Endothelial cell of umbilical vein (primary cell): ENCODE data around the gene GALNT17. TPM values are rescaled to one million over a fixed set of nuclear protein-coding genes. Genes with fewer than 3 reads are reported as not detected.

Experiments used
- BruUV-seq: library from RNA; stranded (reverse); fragments of 400-500 nt; replicated peaks from 2 replicates; lab custom pipeline; 2021; lab: Mats Ljungman, UMichigan
- CTCF ChIA-PET: fragments of 300-600, 350-600 bp; sonication (Branson Sonifier 250); formaldehyde crosslinking; loops from one replicate; lab custom pipeline; 2021; ENCODE audit warnings: antibody characterized with exemption, inconsistent platforms; lab: Charles Lee
- POLR2A ChIA-PET: fragments of 300-600, 350-600 bp; sonication (Branson Sonifier 250); formaldehyde crosslinking; loops from one replicate; lab custom pipeline; 2021; ENCODE audit warnings: antibody characterized with exemption, inconsistent platforms; lab: Charles Lee
- DNase-seq: peaks from one replicate; pipeline ENCODE4 v3.0.0-alpha.2; 2011; ENCODE audit warnings: low read depth, low spot score
- FAIRE-seq: peaks from 2 replicates; lab custom pipeline; 2011; peaks lifted over from hg19 to GRCh38; lab: Jason Lieb, UNC
- H2AFZ ChIP-seq: 2 replicates; pipeline ENCODE4 v1.6.0; 2012; ENCODE audit warnings: low read depth, low read length, control low read depth, inconsistent platforms
- H3K27ac ChIP-seq: 2 replicates; pipeline ENCODE4 v1.5.1; 2011; ENCODE audit warnings: low read depth, mild to moderate bottlenecking, control low read depth, low read length, moderate library complexity; ENCODE audit not compliant: insufficient read depth
- H3K27me3 ChIP-seq, 2 experiments: 2 replicates each; pipeline versions ENCODE4 v1.6.0 to v1.6.1; 2011; ENCODE audit warnings: low read length in 2 of 2, mixed read lengths in 1 of 2; ENCODE audit not compliant: control insufficient read depth in 2 of 2, insufficient read depth in 2 of 2
- H3K36me3 ChIP-seq, 2 experiments: 2 replicates in 1 of 2; 3 replicates in 1 of 2; pipeline ENCODE4 v1.5.1; 2011; ENCODE audit warnings: low read length in 2 of 2, mild to moderate bottlenecking in 1 of 2, moderate library complexity in 1 of 2; ENCODE audit not compliant: control insufficient read depth in 2 of 2, insufficient read depth in 2 of 2; ENCODE audit errors: extremely low read depth in 1 of 2
- H3K4me1 ChIP-seq: 3 replicates; pipeline ENCODE4 v1.5.1; 2011; ENCODE audit warnings: mild to moderate bottlenecking, low read length; ENCODE audit not compliant: control insufficient read depth, insufficient read depth; ENCODE audit errors: extremely low read depth
- H3K4me2 ChIP-seq: 2 replicates; pipeline ENCODE4 v1.6.1; 2011; ENCODE audit warnings: low read length, control low read depth, mixed read lengths; ENCODE audit not compliant: insufficient read depth
- H3K4me3 ChIP-seq, 3 experiments: fragments of 200-600 bp in 1 of 3; sonication (generic), shearing (Covaris generic) in 1 of 3; replicated peaks in 1 of 3; 2 replicates each; pipeline ENCODE4 v1.5.1; 2011 to 2016; ENCODE audit warnings: control low read depth in 3 of 3, low read length in 3 of 3, mild to moderate bottlenecking in 2 of 3, inconsistent platforms in 1 of 3, low read depth in 1 of 3, moderate library complexity in 1 of 3; ENCODE audit not compliant: insufficient read depth in 1 of 3
- H3K79me2 ChIP-seq: 2 replicates; pipeline ENCODE4 v1.6.0; 2012; ENCODE audit warnings: low read length, inconsistent platforms; ENCODE audit not compliant: control insufficient read depth, insufficient read depth
- H3K9ac ChIP-seq: replicated peaks from 2 replicates; pipeline ENCODE3; 2011; ENCODE audit warnings: low read length, control low read depth; ENCODE audit not compliant: insufficient read depth; ENCODE audit errors: extremely low read depth
- H3K9me1 ChIP-seq: replicated peaks from 3 replicates; pipeline ENCODE4 v1.6.0; 2011; ENCODE audit warnings: mild to moderate bottlenecking, low read length; ENCODE audit not compliant: control insufficient read depth, insufficient read depth; ENCODE audit errors: extremely low read depth
- H3K9me3 ChIP-seq: replicated peaks from 2 replicates; pipeline ENCODE4 v1.5.1; 2012; ENCODE audit warnings: low read length, inconsistent platforms; ENCODE audit not compliant: control insufficient read depth, insufficient read depth
- H4K20me1 ChIP-seq: replicated peaks from 2 replicates; pipeline ENCODE3; 2011; ENCODE audit warnings: mild to moderate bottlenecking, low read length; ENCODE audit not compliant: control insufficient read depth, insufficient read depth; ENCODE audit errors: extremely low read depth
- EZH2 ChIP-seq: IDR thresholded peaks from 2 replicates; pipeline ENCODE4 v1.6.1; 2012; ENCODE audit warnings: borderline replicate concordance, low read depth, mild to moderate bottlenecking, moderate library complexity, low read length, inconsistent platforms; ENCODE audit not compliant: severe bottlenecking
- FOS ChIP-seq: IDR thresholded peaks from 2 replicates; pipeline ENCODE4 v1.6.1; 2011; ENCODE audit warnings: mild to moderate bottlenecking, low read length, moderate library complexity, borderline replicate concordance; ENCODE audit not compliant: insufficient read depth
- GATA2 ChIP-seq: IDR thresholded peaks from 2 replicates; pipeline ENCODE4 v1.7.0; 2011; ENCODE audit warnings: low read depth, mild to moderate bottlenecking, moderate library complexity, mixed read lengths, low read length; ENCODE audit not compliant: insufficient read length, insufficient read depth
- JUN ChIP-seq: IDR thresholded peaks from 2 replicates; pipeline ENCODE4 v1.6.1; 2011; ENCODE audit warnings: borderline replicate concordance, low read depth; ENCODE audit not compliant: insufficient read length, insufficient read depth
- MYC ChIP-seq: IDR thresholded peaks from one replicate; pipeline ENCODE4 v1.6.1; 2011; ENCODE audit warnings: mild to moderate bottlenecking, low read depth, low read length
- POLR2A ChIP-seq: IDR thresholded peaks from 2 replicates; pipeline ENCODE4 v1.6.1; 2012; ENCODE audit warnings: low read depth, mild to moderate bottlenecking, control low read depth, low read length
- POLR2AphosphoS5 ChIP-seq: IDR thresholded peaks from 2 replicates; pipeline ENCODE4 v1.6.1; 2012; ENCODE audit warnings: low read depth, mild to moderate bottlenecking, control low read depth, low read length, moderate library complexity; ENCODE audit not compliant: insufficient read depth
- dilution Hi-C: fragments of 300-500 bp; cut with MboI; formaldehyde crosslinking; loops from one replicate; pipeline ENCODE4 v1.15.0; 2019; ENCODE audit warnings: low sequenced_read_pairs; ENCODE audit not compliant: extremely low pct_ligation_motif_present
- intact Hi-C: fragments of 100-400 bp; cut with micrococcal nuclease; formaldehyde crosslinking; loops from one replicate; pipeline ENCODE4 v1.10.0; 2022
- polyA plus RNA-seq, 4 experiments: library from polyadenylated mRNA; depleted of rRNA in 3 of 4; stranded (reverse) in 3 of 4; unstranded in 1 of 4; fragments of >200 nt; gene quantifications; 2 replicates each; pipeline versions ENCODE4 v1.2.1 to v1.2.3, GENCODE V29; 2011 to 2012; ENCODE audit warnings: missing spikeins in 1 of 4
- total RNA-seq: library from RNA; stranded (reverse); gene quantifications from 2 replicates; pipeline ENCODE4 v1.2.3, GENCODE V29; 2021
- TF ChIP-seq, protein P1 (sequence below): IDR thresholded peaks from 2 replicates; pipeline ENCODE4 v1.6.1; 2011; ENCODE audit not compliant: insufficient read depth, insufficient read length
- TF ChIP-seq, protein P2 (sequence below), 2 donors: IDR thresholded peaks; 1 replicate in 1 of 2; 2 replicates in 1 of 2; pipeline ENCODE4 v1.5.1; 2011; ENCODE audit warnings: low read length in 2 of 2, mild to moderate bottlenecking in 2 of 2, moderate library complexity in 2 of 2, control low read depth in 1 of 2, inconsistent platforms in 1 of 2, low read depth in 1 of 2; ENCODE audit not compliant: insufficient read depth in 1 of 2; ENCODE audit errors: extremely low read depth in 1 of 2

Gene GALNT17
- total and polyA plus RNA-seq, 2 donors (not counting 3 experiments of a cell fraction or from before 2014, with no cell fraction given) = not detected

DNA sequence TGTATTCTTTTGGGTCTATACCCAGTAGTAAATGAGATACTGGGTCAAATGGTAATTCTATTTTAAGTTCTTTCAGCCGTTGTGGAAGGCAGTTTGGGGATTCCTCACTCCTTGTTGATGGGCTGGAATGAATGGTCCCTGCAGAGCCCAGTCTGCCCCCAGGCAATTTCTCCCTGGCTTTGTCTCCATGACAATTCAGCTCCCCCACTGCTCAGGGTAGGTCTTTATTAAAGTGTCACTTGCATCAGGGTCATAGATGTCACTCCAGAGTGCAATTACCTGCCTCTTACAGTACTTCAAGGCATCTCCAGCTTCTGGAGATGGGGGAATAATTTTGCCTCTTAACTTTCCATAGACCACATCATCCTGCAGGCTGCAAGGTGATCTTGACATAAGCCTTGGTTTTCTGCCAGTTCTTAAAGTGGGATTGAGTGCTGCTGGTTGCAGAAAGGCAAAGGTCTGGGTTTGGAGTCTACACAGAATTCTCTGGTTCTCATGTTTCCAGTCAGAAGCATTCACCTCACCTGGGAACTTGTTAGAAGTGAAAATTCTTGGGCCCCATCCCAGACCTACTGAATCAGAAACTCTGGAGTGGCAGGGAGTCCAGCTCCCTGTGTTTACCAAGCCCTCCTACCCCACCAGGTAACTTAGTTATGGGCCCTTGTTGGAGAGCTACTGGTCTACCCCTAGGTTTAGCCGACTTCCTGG lies 442.4 kb downstream of the GALNT17 start:
- CTCF ChIA-PET = no interaction called here
- Histone ChIP-seq H3K79me2 (no peaks in the 10 kb centered on the region), H3K9me3 (peaks cover 4% of the 10 kb centered on the region), H3K4me1 (no peaks in the 10 kb centered on the region), H3K9me1 (no peaks in the 10 kb centered on the region), H2AFZ (no peak overlapping the region), H3K27me3 (no peaks in the 10 kb centered on the region), H3K27ac (no peak overlapping the region), H3K9ac (no peak overlapping the region), H3K4me2 (no peak overlapping the region), H3K36me3 (no peaks in the 10 kb centered on the region), H3K4me3 (no peak overlapping the region), H4K20me1 (no peaks in the 10 kb centered on the region)
- BruUV-seq = no TSS peak
- dilution Hi-C loops (no loop called here), intact Hi-C loops (no loop called here)
- TF ChIP-seq, protein P1, sequence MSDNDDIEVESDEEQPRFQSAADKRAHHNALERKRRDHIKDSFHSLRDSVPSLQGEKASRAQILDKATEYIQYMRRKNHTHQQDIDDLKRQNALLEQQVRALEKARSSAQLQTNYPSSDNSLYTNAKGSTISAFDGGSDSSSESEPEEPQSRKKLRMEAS = no peak
- no peak for TF ChIP-seq GATA2
- no peak for TF ChIP-seq MYC
- no peak for TF ChIP-seq POLR2A
- TF ChIP-seq FOS = no peak
- no peak for TF ChIP-seq JUN
- TF ChIP-seq, protein P2, sequence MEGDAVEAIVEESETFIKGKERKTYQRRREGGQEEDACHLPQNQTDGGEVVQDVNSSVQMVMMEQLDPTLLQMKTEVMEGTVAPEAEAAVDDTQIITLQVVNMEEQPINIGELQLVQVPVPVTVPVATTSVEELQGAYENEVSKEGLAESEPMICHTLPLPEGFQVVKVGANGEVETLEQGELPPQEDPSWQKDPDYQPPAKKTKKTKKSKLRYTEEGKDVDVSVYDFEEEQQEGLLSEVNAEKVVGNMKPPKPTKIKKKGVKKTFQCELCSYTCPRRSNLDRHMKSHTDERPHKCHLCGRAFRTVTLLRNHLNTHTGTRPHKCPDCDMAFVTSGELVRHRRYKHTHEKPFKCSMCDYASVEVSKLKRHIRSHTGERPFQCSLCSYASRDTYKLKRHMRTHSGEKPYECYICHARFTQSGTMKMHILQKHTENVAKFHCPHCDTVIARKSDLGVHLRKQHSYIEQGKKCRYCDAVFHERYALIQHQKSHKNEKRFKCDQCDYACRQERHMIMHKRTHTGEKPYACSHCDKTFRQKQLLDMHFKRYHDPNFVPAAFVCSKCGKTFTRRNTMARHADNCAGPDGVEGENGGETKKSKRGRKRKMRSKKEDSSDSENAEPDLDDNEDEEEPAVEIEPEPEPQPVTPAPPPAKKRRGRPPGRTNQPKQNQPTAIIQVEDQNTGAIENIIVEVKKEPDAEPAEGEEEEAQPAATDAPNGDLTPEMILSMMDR (IDR thresholded peaks at IDR 0.05; ENCODE audit: extremely low read depth in 1 of 2, insufficient read depth in 1 of 2, low read depth in 1 of 2, low read length in 2 of 2) = no peak
- no peak for TF ChIP-seq EZH2
- TF ChIP-seq POLR2AphosphoS5 = no peak
- DNase-seq (no peak), FAIRE-seq (no peak)
- POLR2A ChIA-PET = no interaction called here
